Brain microvascular endothelial cell (primary cell): ENCODE data around the gene DSTN.

Experiments used
- DNase-seq: peaks from one replicate; pipeline ENCODE4 v3.0.0-alpha.2; 2020
- H3K27ac ChIP-seq: fragments of 250-450 bp; sonication (Bioruptor Pico); 2 replicates; pipeline ENCODE4 v1.5.1; 2020; ENCODE audit warnings: mild to moderate bottlenecking, moderate library complexity
- H3K27me3 ChIP-seq: fragments of 250-450 bp; sonication (Bioruptor Pico); replicated peaks from 2 replicates; pipeline ENCODE4 v1.5.1; 2020; ENCODE audit warnings: mild to moderate bottlenecking
- H3K36me3 ChIP-seq: fragments of 250-450 bp; sonication (Bioruptor Pico); replicated peaks from 2 replicates; pipeline ENCODE4 v1.5.1; 2020; ENCODE audit warnings: mild to moderate bottlenecking
- H3K4me3 ChIP-seq: 2 replicates; pipeline ENCODE4 v1.5.1; 2011; ENCODE audit warnings: low read depth, mild to moderate bottlenecking, control low read depth, low read length, moderate library complexity
- in situ Hi-C: cut with HindIII; loops from 2 replicates; pipeline ENCODE4 v1.10.0; 2017; ENCODE audit warnings: low sequenced_read_pairs, low pct_ligation_motif_present
- TF ChIP-seq, protein P1 (sequence below): IDR thresholded peaks from 2 replicates; pipeline ENCODE4 v1.5.1; 2011; ENCODE audit warnings: low read depth, mild to moderate bottlenecking, moderate library complexity, low read length, control low read depth, inconsistent platforms; ENCODE audit errors: missing control alignments

Gene DSTN

GRCh38 chr20:17534077-17534476 is 35.8 kb upstream of the DSTN start:
- Histone ChIP-seq H3K27ac (no peak overlapping the region), H3K4me3 (no peak overlapping the region), H3K36me3 (no peaks in the 10 kb centered on the region), H3K27me3 (no peaks in the 10 kb centered on the region)
- TF ChIP-seq, protein P1, sequence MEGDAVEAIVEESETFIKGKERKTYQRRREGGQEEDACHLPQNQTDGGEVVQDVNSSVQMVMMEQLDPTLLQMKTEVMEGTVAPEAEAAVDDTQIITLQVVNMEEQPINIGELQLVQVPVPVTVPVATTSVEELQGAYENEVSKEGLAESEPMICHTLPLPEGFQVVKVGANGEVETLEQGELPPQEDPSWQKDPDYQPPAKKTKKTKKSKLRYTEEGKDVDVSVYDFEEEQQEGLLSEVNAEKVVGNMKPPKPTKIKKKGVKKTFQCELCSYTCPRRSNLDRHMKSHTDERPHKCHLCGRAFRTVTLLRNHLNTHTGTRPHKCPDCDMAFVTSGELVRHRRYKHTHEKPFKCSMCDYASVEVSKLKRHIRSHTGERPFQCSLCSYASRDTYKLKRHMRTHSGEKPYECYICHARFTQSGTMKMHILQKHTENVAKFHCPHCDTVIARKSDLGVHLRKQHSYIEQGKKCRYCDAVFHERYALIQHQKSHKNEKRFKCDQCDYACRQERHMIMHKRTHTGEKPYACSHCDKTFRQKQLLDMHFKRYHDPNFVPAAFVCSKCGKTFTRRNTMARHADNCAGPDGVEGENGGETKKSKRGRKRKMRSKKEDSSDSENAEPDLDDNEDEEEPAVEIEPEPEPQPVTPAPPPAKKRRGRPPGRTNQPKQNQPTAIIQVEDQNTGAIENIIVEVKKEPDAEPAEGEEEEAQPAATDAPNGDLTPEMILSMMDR: no peak
- in situ Hi-C loops: no loop called here
- DNase-seq: no peak

DNA sequence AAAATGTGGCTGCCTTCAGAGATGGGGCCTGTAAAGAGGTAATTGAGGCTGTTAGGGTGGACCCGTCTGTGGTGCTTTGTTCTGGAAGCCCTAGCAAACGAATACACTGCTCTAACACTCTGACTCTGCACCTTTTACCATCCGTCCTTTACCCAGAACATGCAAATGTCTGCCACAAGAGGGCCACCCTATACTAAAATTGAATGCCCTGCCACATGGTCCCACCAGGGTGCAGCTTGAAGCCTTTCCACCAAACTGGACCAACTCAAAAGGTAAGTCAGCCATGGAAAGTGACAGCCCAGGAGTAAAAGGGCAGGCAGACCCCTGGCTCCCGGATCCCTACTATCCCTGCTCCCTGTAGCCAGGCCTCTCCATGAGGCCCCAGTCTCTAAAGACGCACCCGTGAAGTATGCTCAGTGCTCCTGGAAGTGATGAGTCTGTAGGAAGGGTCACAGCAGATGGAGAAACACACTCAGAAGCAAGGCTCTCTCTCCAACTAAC is 32.9 kb upstream of the DSTN start:
- no peaks in the 10 kb centered on the region for H3K27me3 ChIP-seq
- no peak overlapping the region for H3K27ac ChIP-seq
- H3K36me3 ChIP-seq: no peaks in the 10 kb centered on the region
- no peak overlapping the region for H3K4me3 ChIP-seq
- in situ Hi-C loops: no loop called here
- TF ChIP-seq, protein P1: peak; percentile 95
- DNase-seq: peak; percentile 81

- TF ChIP-seq, protein P1: no peak
- no peaks in the 10 kb centered on the region for H3K27me3 ChIP-seq
- H3K4me3 ChIP-seq: no peak overlapping the region
- H3K36me3 ChIP-seq: no peaks in the 10 kb centered on the region
- no peak overlapping the region for H3K27ac ChIP-seq
- no peak for DNase-seq
- in situ Hi-C loops: no loop called here
Measured at GRCh38 chr20:17537959-17538358, 31.9 kb upstream of the DSTN start.

DNA sequence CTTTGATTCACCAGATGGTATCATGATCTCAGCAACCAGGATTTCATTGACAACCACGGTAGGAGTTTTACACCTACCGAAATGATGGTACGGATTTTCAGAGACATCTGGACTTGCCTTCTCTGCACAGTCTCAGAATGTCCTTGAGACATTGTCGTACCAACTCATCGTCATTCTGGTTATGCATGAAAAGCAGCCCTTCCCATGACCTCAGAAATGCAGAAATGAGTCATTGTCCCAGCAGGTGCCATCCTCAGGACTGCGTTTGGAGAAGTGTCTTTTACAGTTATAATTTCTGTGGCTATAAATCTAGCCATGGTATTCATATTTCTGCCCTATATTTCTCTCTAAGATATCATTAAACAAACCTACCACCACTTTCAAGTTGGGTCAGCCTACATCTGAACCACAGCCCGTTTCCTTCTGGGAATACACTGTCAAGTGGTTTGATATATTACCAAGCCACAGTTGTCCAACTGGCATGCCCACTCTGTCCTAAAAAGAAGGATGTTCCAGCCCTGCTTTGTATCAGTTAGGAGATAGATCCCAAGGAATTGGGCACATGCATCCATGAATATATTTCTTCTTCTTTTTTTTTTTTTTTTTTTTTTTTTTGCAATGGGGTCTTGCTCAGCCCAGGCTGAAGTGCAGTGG is 31.2 kb upstream of the DSTN start:
- in situ Hi-C loops: no loop called here
- Histone ChIP-seq H3K27me3 (no peaks in the 10 kb centered on the region), H3K27ac (no peak overlapping the region), H3K36me3 (no peaks in the 10 kb centered on the region), H3K4me3 (no peak overlapping the region)
- DNase-seq: peak; percentile 58
- TF ChIP-seq, protein P1: no peak

- H3K27ac ChIP-seq: peak overlapping the region; percentile 99
- no peaks in the 10 kb centered on the region for H3K36me3 ChIP-seq
- H3K27me3 ChIP-seq: no peaks in the 10 kb centered on the region
- DNase-seq: no peak
- in situ Hi-C loops: no loop called here
- TF ChIP-seq, protein P1: no peak
- no peak overlapping the region for H3K4me3 ChIP-seq
Measured at GRCh38 chr20:17541596-17541995, 28.3 kb upstream of the DSTN start.

GRCh38 chr20:17541996-17542395 is 27.9 kb upstream of the DSTN start:
- TF ChIP-seq, protein P1: no peak

More at GRCh38 chr20:17541996-17542395, 27.9 kb upstream of the DSTN start:
- no peaks in the 10 kb centered on the region for H3K36me3 ChIP-seq
- in situ Hi-C loops: no loop called here
- H3K27ac ChIP-seq: peak overlapping the region; percentile 99
- H3K27me3 ChIP-seq: no peaks in the 10 kb centered on the region
- H3K4me3 ChIP-seq: no peak overlapping the region
- peak; percentile 63 for DNase-seq
